Measurements from ENCODE around the gene COP1.

GRCh38 chr1:176208034-176208433 is 948 bp upstream of the COP1 start:
- TF ChIP-seq, protein P1, sequence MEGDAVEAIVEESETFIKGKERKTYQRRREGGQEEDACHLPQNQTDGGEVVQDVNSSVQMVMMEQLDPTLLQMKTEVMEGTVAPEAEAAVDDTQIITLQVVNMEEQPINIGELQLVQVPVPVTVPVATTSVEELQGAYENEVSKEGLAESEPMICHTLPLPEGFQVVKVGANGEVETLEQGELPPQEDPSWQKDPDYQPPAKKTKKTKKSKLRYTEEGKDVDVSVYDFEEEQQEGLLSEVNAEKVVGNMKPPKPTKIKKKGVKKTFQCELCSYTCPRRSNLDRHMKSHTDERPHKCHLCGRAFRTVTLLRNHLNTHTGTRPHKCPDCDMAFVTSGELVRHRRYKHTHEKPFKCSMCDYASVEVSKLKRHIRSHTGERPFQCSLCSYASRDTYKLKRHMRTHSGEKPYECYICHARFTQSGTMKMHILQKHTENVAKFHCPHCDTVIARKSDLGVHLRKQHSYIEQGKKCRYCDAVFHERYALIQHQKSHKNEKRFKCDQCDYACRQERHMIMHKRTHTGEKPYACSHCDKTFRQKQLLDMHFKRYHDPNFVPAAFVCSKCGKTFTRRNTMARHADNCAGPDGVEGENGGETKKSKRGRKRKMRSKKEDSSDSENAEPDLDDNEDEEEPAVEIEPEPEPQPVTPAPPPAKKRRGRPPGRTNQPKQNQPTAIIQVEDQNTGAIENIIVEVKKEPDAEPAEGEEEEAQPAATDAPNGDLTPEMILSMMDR (IDR thresholded peaks at IDR 0.05) = no peak
- TF ChIP-seq POLR2AphosphoS5 (IDR thresholded peaks at IDR 0.05) = no peak

All from breast epithelium (tissue), 3 donors.